GM12872 (cell line): ENCODE measurements around the gene RXRB.

Experiments
- TF ChIP-seq, protein P1 (sequence below): IDR thresholded peaks from 3 replicates; pipeline ENCODE4 v1.5.1; 2011; ENCODE audit warnings: low read depth, mild to moderate bottlenecking, low read length, moderate library complexity; ENCODE audit not compliant: insufficient read depth

RXRB gene

DNA sequence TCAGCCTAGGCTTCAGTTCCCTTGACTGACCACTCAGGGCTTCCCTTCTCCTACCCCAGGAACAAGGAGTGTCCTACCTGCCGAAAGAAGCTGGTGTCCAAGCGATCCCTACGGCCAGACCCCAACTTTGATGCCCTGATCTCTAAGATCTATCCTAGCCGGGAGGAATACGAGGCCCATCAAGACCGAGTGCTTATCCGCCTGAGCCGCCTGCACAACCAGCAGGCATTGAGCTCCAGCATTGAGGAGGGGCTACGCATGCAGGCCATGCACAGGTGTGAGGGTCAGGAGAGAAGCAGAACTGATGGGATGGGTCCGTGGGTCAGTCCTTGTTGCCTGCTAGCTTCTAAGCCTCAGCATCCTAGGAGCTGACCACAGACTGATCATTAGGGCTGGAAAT lies 9.4 kb upstream of the RXRB start:
- TF ChIP-seq, protein P1, sequence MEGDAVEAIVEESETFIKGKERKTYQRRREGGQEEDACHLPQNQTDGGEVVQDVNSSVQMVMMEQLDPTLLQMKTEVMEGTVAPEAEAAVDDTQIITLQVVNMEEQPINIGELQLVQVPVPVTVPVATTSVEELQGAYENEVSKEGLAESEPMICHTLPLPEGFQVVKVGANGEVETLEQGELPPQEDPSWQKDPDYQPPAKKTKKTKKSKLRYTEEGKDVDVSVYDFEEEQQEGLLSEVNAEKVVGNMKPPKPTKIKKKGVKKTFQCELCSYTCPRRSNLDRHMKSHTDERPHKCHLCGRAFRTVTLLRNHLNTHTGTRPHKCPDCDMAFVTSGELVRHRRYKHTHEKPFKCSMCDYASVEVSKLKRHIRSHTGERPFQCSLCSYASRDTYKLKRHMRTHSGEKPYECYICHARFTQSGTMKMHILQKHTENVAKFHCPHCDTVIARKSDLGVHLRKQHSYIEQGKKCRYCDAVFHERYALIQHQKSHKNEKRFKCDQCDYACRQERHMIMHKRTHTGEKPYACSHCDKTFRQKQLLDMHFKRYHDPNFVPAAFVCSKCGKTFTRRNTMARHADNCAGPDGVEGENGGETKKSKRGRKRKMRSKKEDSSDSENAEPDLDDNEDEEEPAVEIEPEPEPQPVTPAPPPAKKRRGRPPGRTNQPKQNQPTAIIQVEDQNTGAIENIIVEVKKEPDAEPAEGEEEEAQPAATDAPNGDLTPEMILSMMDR: no peak

- TF ChIP-seq, protein P1: no peak
These were observed 7.9 kb upstream of the RXRB start, which contains the start of gene RING1 for GRCh38 chr6:33208091-33208967. RING1 (plus strand) TSS chr6:33208500; CDS start chr6:33208823, 323 bp downstream.

- TF ChIP-seq, protein P1: no peak
These were observed 7.2 kb upstream of the RXRB start for GRCh38 chr6:33207552-33208090.

GRCh38 chr6:33206864-33207551 lies 6.5 kb upstream of the RXRB start:
- TF ChIP-seq, protein P1: no peak

GRCh38 chr6:33206027-33206863 lies 5.8 kb upstream of the RXRB start:
- TF ChIP-seq, protein P1: no peak

DNA sequence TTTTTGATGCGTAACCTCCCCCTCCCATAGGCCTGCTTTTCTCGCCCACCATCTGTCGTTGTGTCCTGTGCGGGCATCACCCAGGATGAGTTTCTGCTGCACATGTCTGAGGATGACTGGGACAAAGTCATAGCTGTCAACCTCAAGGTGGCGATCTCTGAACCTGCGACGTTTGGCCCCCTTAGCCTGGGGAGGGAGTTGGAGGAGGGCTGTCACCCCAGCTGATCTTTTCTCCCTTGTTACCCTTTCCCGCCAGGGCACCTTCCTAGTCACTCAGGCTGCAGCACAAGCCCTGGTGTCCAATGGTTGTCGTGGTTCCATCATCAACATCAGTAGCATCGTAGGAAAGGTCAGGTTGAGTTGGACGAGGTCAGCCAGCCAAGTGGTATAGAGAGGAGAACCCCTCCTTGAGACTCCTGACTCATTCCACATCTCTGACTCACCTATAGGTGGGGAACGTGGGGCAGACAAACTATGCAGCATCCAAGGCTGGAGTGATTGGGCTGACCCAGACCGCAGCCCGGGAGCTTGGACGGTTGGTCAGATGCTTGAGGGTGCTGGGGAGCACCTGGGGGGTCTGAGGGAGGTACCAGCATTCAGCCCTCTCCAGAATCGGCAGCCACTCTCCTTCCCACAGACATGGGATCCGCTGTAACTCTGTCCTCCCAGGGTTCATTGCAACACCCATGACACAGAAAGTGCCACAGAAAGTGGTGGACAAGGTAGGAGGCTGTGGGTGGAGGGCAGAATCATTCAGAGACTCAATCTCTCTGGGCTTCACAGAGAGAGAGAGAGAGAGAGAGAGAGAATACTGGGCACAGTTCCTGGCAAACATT lies 4.9 kb upstream of the RXRB start:
- TF ChIP-seq, protein P1: peak; percentile 48; the same call in 2 of the 3 replicates
